GM13977 (cell line): ENCODE data around the gene KRT35.

Experiments
- DNase-seq: peaks from one replicate; pipeline ENCODE4 v3.0.0; 2012; ENCODE audit warnings: low spot score
- in situ Hi-C: fragments of 300-500 bp; cut with MboI; formaldehyde crosslinking; loops from one replicate; pipeline ENCODE4 v1.12.0; 2022; ENCODE audit warnings: low sequenced_read_pairs, low pct_unique_long_range_greater_than_20kb, mixed read lengths, inconsistent platforms; ENCODE audit not compliant: unreplicated experiment
- TF ChIP-seq, protein P1 (sequence below): IDR thresholded peaks from 2 replicates; pipeline ENCODE4 v1.5.1; 2012; ENCODE audit warnings: mild to moderate bottlenecking, control low read depth; ENCODE audit not compliant: insufficient read depth; ENCODE audit errors: extremely low read depth, missing control alignments

Gene KRT35

DNA sequence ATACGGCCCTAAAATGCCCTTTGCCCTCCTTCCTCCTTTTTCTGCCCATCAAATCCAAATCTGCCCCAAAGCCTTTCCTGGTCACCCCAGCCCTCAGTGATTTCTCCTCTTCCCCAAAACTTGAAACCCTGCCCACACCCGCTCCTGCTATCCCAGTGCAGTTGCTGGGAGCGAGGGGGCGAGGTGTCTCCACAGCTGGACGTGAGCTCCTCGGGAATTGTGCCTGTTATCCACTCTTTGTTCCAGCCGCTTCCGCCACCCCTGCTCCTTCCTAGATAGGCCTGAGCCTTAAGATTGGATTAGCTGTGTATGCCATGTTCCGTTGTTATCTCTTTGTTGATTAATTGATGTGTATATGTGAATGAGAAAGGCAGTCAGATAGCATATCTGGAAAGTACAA, 2.6 kb upstream of the KRT35 start:
- no peak for DNase-seq
- in situ Hi-C loops: loop anchor here (25.0 kb wide), 1 partner anchor 104 kb away; the partner anchor contains the start of gene KRT14
- TF ChIP-seq, protein P1, sequence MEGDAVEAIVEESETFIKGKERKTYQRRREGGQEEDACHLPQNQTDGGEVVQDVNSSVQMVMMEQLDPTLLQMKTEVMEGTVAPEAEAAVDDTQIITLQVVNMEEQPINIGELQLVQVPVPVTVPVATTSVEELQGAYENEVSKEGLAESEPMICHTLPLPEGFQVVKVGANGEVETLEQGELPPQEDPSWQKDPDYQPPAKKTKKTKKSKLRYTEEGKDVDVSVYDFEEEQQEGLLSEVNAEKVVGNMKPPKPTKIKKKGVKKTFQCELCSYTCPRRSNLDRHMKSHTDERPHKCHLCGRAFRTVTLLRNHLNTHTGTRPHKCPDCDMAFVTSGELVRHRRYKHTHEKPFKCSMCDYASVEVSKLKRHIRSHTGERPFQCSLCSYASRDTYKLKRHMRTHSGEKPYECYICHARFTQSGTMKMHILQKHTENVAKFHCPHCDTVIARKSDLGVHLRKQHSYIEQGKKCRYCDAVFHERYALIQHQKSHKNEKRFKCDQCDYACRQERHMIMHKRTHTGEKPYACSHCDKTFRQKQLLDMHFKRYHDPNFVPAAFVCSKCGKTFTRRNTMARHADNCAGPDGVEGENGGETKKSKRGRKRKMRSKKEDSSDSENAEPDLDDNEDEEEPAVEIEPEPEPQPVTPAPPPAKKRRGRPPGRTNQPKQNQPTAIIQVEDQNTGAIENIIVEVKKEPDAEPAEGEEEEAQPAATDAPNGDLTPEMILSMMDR: no peak

GRCh38 chr17:41480581-41480980, 370 bp downstream of the KRT35 start:
- in situ Hi-C loops: loop anchor here (25.0 kb wide), 1 partner anchor 107 kb away; the partner anchor contains the start of gene KRT14
- no peak for DNase-seq
- TF ChIP-seq, protein P1: no peak

- TF ChIP-seq, protein P1: no peak
- no peak for DNase-seq
- in situ Hi-C loops: loop anchor here (25.0 kb wide), 1 partner anchor 107 kb away; the partner anchor contains the start of gene KRT14
Observed at GRCh38 chr17:41480136-41480535, 815 bp downstream of the KRT35 start.

GRCh38 chr17:41478237-41478636, 2.7 kb downstream of the KRT35 start:
- in situ Hi-C loops: loop anchor here (25.0 kb wide), 1 partner anchor 109 kb away; the partner anchor contains the start of gene KRT14

GRCh38 chr17:41476866-41477815, 3.8 kb downstream of the KRT35 start:
- TF ChIP-seq, protein P1: no peak
- no peak for DNase-seq
- in situ Hi-C loops: loop anchor here (25.0 kb wide), 1 partner anchor 110 kb away; the partner anchor contains the start of gene KRT14

More at GRCh38 chr17:41478237-41478636, 2.7 kb downstream of the KRT35 start:
- TF ChIP-seq, protein P1: no peak
- DNase-seq: no peak

DNA sequence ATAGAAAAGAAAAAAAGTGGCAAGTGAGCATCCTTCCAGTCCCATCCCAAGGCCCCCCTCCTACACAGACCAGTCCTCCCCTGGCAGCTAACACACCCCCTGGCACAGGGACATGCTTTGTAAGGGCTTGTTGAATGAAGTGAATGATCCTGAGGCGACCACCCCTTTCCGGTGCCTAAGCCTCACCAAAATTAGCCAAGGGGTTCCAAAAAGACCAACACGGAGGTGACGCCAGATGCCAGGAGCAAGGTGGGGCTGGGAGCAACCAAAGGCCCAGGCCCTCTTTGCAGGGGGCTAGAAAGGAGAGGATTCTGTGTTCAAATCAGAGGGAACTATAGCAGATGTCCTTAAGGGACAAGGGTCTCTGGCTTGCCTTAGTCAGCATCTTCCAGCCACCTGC, 5.5 kb downstream of the KRT35 start:
- TF ChIP-seq, protein P1: no peak
- DNase-seq: no peak
- in situ Hi-C loops: loop anchor here (25.0 kb wide), 1 partner anchor 112 kb away; the partner anchor contains the start of gene KRT14
